AG08396 (cell line): Measurements from ENCODE around the gene SON.
"Not testable (repeated sequence)": the region's sequence is repeated elsewhere in the genome, so short reads cannot be mapped to it uniquely, and the experiment has no call there.

Experiments
- DNase-seq: peaks from one replicate; pipeline ENCODE4 v3.0.0; 2012; ENCODE audit warnings: low spot score, mixed read lengths

Gene SON

GRCh38 chr21:33546086-33546485, 3.2 kb downstream of the SON start:
- no peak for DNase-seq

- DNase-seq, result no peak
Measured at GRCh38 chr21:33549848-33550771, 7.3 kb downstream of the SON start.

DNA sequence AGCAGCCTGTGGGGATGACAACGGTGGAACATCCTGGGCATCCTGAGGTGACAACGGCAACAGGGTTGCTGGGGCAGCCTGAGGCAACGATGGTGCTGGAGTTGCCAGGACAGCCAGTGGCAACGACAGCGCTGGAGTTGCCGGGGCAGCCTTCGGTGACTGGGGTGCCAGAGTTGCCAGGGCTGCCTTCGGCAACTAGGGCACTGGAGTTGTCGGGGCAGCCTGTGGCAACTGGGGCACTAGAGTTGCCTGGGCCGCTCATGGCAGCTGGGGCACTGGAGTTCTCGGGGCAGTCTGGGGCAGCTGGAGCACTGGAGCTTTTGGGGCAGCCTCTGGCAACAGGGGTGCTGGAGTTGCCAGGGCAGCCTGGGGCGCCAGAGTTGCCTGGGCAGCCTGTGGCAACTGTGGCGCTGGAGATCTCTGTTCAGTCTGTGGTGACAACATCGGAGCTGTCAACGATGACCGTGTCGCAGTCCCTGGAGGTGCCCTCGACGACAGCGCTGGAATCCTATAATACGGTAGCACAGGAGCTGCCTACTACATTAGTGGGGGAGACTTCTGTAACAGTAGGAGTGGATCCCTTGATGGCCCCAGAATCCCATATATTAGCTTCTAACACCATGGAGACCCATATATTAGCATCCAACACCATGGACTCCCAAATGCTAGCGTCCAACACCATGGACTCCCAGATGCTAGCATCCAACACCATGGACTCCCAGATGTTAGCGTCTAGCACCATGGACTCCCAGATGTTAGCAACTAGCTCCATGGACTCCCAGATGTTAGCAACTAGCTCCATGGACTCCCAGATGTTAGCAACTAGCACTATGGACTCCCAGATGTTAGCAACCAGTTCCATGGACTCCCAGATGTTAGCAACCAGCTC, 8.2 kb downstream of the SON start:
- DNase-seq, result no peak

DNA sequence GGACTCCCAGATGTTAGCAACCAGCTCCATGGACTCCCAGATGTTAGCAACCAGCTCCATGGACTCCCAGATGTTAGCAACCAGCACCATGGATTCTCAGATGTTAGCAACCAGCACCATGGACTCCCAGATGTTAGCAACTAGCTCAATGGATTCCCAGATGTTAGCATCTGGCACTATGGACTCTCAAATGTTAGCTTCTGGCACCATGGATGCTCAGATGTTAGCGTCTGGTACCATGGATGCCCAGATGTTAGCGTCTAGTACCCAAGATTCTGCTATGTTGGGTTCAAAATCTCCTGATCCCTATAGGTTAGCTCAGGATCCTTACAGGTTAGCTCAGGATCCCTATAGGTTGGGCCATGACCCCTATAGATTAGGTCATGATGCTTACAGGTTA, 8.8 kb downstream of the SON start:
- DNase-seq, result no peak

DNA sequence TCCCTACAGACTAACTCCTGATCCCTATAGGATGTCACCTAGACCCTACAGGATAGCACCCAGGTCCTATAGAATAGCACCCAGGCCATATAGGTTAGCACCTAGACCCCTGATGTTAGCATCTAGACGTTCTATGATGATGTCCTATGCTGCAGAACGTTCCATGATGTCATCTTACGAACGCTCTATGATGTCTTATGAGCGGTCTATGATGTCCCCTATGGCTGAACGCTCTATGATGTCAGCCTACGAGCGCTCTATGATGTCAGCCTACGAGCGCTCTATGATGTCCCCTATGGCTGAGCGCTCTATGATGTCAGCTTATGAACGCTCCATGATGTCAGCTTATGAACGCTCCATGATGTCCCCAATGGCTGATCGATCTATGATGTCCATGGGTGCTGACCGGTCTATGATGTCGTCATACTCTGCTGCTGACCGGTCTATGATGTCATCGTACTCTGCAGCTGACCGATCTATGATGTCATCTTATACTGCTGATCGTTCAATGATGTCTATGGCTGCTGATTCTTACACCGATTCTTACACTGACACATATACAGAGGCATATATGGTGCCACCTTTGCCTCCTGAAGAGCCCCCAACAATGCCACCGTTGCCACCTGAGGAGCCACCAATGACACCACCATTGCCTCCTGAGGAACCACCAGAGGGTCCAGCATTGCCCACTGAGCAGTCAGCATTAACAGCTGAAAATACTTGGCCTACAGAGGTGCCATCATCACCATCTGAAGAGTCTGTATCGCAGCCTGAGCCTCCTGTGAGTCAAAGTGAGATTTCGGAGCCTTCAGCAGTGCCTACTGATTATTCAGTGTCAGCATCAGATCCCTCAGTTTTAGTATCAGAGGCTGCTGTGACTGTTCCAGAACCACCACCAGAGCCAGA, 9.5 kb downstream of the SON start:
- DNase-seq, result no peak

DNA sequence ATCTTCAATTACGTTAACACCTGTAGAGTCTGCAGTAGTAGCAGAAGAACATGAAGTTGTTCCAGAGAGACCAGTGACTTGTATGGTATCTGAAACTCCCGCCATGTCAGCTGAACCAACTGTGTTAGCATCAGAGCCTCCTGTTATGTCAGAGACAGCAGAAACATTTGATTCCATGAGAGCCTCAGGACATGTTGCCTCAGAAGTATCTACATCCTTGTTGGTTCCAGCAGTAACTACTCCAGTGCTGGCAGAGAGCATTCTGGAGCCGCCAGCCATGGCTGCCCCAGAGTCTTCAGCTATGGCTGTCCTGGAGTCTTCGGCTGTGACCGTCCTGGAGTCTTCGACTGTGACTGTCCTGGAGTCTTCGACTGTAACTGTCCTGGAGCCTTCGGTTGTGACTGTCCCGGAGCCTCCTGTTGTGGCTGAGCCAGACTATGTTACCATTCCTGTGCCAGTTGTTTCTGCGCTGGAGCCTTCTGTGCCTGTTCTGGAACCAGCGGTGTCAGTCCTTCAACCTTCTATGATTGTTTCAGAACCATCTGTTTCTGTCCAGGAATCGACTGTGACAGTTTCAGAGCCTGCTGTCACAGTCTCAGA, 10.3 kb downstream of the SON start:
- DNase-seq, result no peak

DNA sequence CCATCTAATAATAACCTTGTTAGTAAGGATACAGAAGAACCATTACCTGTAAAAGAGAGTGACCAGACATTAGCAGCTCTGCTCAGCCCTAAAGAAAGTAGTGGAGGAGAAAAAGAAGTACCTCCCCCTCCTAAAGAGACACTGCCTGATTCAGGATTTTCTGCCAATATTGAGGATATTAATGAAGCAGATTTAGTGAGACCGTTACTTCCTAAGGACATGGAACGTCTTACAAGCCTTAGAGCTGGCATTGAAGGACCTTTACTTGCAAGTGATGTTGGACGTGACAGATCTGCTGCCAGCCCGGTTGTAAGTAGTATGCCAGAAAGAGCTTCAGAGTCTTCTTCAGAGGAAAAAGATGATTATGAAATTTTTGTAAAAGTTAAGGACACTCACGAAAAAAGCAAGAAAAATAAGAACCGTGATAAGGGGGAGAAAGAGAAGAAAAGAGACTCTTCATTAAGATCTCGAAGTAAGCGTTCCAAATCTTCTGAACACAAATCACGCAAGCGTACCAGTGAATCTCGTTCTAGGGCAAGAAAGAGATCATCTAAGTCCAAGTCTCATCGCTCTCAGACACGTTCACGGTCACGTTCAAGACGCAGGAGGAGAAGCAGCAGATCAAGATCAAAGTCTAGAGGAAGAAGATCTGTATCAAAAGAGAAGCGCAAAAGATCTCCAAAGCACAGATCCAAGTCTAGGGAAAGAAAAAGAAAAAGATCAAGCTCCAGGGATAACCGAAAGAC, 11.6 kb downstream of the SON start:
- DNase-seq, result no peak

DNA sequence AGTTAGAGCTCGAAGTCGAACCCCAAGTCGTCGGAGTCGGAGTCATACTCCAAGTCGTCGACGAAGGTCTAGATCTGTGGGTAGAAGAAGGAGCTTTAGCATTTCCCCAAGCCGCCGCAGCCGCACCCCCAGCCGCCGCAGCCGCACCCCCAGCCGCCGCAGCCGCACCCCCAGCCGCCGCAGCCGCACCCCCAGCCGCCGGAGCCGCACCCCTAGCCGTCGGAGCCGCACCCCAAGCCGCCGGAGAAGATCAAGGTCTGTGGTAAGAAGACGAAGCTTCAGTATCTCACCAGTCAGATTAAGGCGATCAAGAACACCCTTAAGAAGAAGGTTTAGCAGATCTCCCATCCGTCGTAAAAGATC, 12.1 kb downstream of the SON start:
- DNase-seq, result no peak

DNA sequence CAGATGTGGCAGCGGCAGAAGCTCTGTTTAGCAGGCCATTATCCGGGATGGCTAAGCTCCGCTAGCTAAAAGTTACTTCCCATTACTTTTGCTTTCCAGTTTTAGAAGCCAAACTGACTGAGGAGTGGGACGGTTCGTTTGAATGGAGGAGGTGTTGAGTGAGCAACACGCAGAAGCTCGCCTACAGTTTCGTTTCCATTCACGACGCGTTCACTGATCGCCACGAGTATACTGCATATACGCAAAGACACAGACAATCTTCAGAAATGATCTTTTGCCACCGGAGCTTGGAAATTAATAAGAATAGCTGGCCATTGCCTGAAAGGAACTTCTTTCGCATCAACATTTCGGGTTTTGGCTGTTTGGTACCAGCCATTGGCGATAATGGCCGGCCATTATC, 14.6 kb downstream of the SON start:
- no peak for DNase-seq

- DNase-seq, result no peak
Measured at GRCh38 chr21:33558777-33559421, 16.1 kb downstream of the SON start.

DNA sequence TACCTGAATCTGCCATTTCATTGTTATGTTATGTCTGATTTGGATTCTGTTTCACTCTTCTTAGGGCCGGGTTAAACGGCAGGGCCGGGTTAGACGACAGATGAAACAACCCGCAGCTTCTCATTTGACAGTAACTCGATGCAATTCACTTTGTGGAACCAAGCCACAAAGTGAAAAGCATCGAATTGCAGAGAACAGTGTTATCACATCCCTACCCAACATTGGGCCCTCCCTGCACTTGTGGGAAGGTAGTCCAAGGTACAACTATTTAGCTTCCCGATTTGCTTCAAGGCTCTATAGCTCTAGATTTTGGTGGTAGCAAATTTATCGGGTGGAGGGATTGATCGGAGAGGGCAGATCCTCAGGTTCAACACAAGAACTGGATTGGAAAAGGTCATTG, 17.0 kb downstream of the SON start:
- no peak for DNase-seq

GRCh38 chr21:33560965-33561364, 18.1 kb downstream of the SON start:
- DNase-seq, result no peak

DNA sequence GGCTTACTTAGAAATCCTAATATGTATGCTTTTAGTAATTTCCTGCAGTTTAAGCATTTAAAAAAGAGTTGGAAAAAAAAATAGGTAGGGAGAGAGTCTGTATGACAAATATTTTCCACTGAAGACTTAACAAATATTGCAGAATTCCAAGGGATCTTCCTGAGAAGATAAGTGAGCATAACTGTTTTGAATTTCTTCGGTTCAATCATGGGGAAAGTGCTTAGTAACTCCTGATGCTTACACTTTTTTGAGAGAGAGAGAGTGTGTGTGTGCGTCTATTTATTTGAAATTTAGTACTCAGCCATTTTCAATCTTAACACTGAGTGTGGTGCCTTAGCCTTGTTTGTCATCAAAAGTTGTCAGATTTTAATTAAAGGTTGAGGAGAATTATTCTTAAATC, 18.5 kb downstream of the SON start:
- DNase-seq, result no peak

DNA sequence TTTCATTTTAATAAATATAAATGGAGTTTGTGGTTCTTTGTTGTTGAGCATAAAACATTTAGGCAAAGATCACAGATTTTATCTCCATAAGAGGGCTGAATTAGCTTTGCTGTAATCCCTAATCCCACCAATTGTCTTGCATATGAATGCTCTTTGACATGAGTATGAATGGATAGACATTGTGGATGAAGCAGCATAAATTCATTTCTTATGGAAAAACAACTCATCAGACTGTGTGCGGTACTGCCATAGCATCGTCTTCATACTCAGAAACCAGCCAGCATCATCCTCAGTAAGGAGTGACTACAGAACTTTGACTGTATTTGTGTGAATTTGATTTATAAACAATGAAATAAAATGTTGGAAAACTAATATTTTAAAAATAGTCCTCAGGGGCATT, 19.6 kb downstream of the SON start:
- DNase-seq, result no peak

DNA sequence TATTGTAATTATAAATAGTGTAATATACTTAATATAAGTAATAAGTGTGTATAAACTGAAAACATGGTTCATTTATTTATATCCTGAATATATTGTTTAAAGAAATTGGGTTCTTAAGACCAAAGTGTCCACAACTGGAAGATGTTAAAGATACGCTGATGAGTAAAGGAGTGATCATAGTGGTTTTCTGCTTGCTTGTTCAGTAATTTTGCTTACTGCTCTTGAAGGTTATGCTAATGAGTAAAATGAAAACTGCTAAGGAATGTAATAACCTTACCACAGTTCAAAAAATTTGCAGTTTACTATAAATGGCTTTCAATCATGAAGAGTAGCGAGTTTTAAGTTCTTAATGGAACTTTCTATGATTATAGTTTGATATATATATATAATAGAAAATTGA, 23.7 kb downstream of the SON start:
- no peak for DNase-seq

GRCh38 chr21:33567914-33568313, 25.1 kb downstream of the SON start:
- DNase-seq, result no peak

- no peak for DNase-seq
Measured at GRCh38 chr21:33568448-33568847, 25.6 kb downstream of the SON start.

GRCh38 chr21:33569991-33570390, 27.2 kb downstream of the SON start:
- DNase-seq, result no peak

- DNase-seq, result no peak
Measured at GRCh38 chr21:33572350-33572749, 29.5 kb downstream of the SON start.

- not testable (repeated sequence) for DNase-seq
Measured at GRCh38 chr21:33576741-33577141, 33.9 kb downstream of the SON start.
